C4-2B (cell line): ENCODE measurements around the gene TMEM270.

Experiments used
- ZFX ChIP-seq: fragments of 450-650 bp; IDR thresholded peaks from 2 replicates; pipeline ENCODE4 v1.6.1; 2017
- TF ChIP-seq, protein P1 (sequence below): fragments of 450-650 bp; conservative IDR thresholded peaks from 2 replicates; pipeline ENCODE4 v1.5.1; 2017; ENCODE audit warnings: mild to moderate bottlenecking

DNA sequence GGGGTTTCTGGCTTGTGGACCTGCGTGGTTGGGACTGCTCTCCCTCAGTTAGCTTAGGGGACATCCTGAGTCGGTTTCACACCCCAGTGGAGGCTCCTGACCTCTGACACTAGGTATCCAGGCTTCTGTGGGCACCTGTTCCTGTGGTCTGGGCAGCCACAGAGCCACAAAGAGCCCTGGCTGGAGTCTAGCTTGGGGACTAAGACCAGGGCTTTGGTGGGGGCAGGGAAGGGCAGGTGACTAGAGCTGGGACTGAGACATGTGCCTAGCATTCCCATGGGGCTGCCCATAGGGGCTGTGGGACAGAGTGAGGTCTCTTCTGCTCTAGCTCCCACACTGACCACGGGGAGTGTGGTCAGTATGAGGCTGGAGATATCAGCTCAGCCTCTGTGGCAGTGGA lies 4.0 kb upstream of the TMEM270 start:
- TF ChIP-seq, protein P1, sequence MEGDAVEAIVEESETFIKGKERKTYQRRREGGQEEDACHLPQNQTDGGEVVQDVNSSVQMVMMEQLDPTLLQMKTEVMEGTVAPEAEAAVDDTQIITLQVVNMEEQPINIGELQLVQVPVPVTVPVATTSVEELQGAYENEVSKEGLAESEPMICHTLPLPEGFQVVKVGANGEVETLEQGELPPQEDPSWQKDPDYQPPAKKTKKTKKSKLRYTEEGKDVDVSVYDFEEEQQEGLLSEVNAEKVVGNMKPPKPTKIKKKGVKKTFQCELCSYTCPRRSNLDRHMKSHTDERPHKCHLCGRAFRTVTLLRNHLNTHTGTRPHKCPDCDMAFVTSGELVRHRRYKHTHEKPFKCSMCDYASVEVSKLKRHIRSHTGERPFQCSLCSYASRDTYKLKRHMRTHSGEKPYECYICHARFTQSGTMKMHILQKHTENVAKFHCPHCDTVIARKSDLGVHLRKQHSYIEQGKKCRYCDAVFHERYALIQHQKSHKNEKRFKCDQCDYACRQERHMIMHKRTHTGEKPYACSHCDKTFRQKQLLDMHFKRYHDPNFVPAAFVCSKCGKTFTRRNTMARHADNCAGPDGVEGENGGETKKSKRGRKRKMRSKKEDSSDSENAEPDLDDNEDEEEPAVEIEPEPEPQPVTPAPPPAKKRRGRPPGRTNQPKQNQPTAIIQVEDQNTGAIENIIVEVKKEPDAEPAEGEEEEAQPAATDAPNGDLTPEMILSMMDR = no peak
- no peak for TF ChIP-seq ZFX
